Left lung (tissue), 10 donors: Measurements from ENCODE around the gene FGF14. TPM values are rescaled to one million over a fixed set of nuclear protein-coding genes. Genes with fewer than 3 reads are reported as not detected.
A peak's percentile ranks its signal among the peaks of the same experiment; 100 is the strongest.

ENCODE experiments used
- ATAC-seq: fragments of 200-7000 bp; cut with Tn5 transposase; one replicate; pipeline ENCODE4 v1.9.1; 2020; ENCODE audit warnings: moderate library complexity
- DNase-seq, 4 donors: peaks; one replicate each; pipeline ENCODE4 v3.0.0-alpha.2; 2013 to 2020
- H3K27ac ChIP-seq, 2 donors: fragments of 200-600 bp; sonication (generic) in 1 of 2; one replicate each; pipeline versions ENCODE4 v1.5.0 to v1.8.0; 2020 to 2021
- H3K27me3 ChIP-seq, 2 donors: fragments of 200-600 bp; sonication (generic) in 1 of 2; one replicate each; pipeline versions ENCODE4 v1.5.0 to v1.8.0; 2020 to 2021
- H3K36me3 ChIP-seq, 2 donors: fragments of 200-600 bp; sonication (generic) in 1 of 2; one replicate each; pipeline versions ENCODE4 v1.5.0 to v1.8.0; 2020 to 2021
- H3K4me1 ChIP-seq, 2 donors: fragments of 200-600 bp; one replicate each; pipeline ENCODE4 v1.8.0; 2021
- H3K4me3 ChIP-seq, 2 donors: fragments of 200-600 bp; sonication (generic) in 1 of 2; one replicate each; pipeline versions ENCODE4 v1.5.0 to v1.8.0; 2020 to 2021; ENCODE audit warnings: mild to moderate bottlenecking in 1 of 2
- H3K9me3 ChIP-seq, 2 donors: fragments of 200-600 bp; sonication (generic) in 1 of 2; one replicate each; pipeline versions ENCODE4 v1.5.0 to v1.8.0; 2020 to 2021
- CTCF ChIP-seq, 2 donors: fragments of 200-600 bp; sonication (generic) in 1 of 2; IDR thresholded peaks; one replicate each; pipeline versions ENCODE4 v1.5.0 to v1.8.0; 2021; ENCODE audit warnings: antibody characterized with exemption in 2 of 2
- intact Hi-C, 2 donors: fragments of 100-400 bp; cut with DNase I; formaldehyde crosslinking; loops; one replicate each; pipeline versions ENCODE4 v1.11.2 to v1.14.2; 2022
- polyA plus RNA-seq, 6 donors: library from polyadenylated mRNA; unstranded; fragments of 120-200 nt; gene quantifications; one replicate each; pipeline ENCODE4 v1.2.1, GENCODE V29; 2013; ENCODE audit not compliant: insufficient read length in 6 of 6
- total RNA-seq, 2 donors: library from RNA; stranded (reverse); fragmentation: NEBNext Ultra II Directional; extraction: Animal tissue kit (Norgen Biotek cat#: 25700); gene quantifications; one replicate each; pipeline ENCODE4 v1.2.1, GENCODE V29; 2021
- donor health status: DM: no; HTN: yes; CAD: no.
- donor health status: DM: no; HTN: no; CAD: no.

The FGF14 gene
- total and polyA plus RNA-seq, 8 donors, result 0.45 to 3.4 (median 0.78) TPM

- Histone ChIP-seq H3K36me3 (no peaks in the 10 kb centered on the region), H3K9me3 (no peaks in the 10 kb centered on the region), H3K27me3 (peaks cover 14 to 38% of the 10 kb centered on the region in 2 donors), H3K27ac (no peak overlapping the region), H3K4me1 (peaks cover 12 to 19% of the 10 kb centered on the region in 2 donors), H3K4me3 (no peak overlapping the region)
- intact Hi-C loops, result no loop called here
- no peak for TF ChIP-seq CTCF (IDR thresholded peaks at IDR 0.05)
- no peak for DNase-seq
- no peak for ATAC-seq
Measured at GRCh38 chr13:102395939-102396338, 5.9 kb downstream of the FGF14 start.

- peaks cover 6 to 30% of the 10 kb centered on the region in 2 donors for H3K27me3 ChIP-seq
- DNase-seq (no peak), ATAC-seq (no peak)
- H3K9me3 ChIP-seq, result no peaks in the 10 kb centered on the region
- H3K36me3 ChIP-seq, result no peaks in the 10 kb centered on the region
- intact Hi-C loops, result no loop called here
- no peak for TF ChIP-seq CTCF (IDR thresholded peaks at IDR 0.05)
- peak overlapping the region; percentile 70 to 85 for H3K27ac ChIP-seq
- H3K4me1 ChIP-seq, result peaks cover 7 to 16% of the 10 kb centered on the region in 2 donors
- peak overlapping the region; percentile 77 to 98 for H3K4me3 ChIP-seq
Measured at GRCh38 chr13:102395174-102395573, 6.7 kb downstream of the FGF14 start.

GRCh38 chr13:102394158-102395053, 7.4 kb downstream of the FGF14 start:
- H3K4me3 ChIP-seq, result peak overlapping the region; percentile 77 to 98
- no peaks in the 10 kb centered on the region for H3K9me3 ChIP-seq
- DNase-seq (peak; percentile 92 to 95 (median 94)), ATAC-seq (peak; percentile 97)
- no peaks in the 10 kb centered on the region for H3K36me3 ChIP-seq
- H3K27ac ChIP-seq, result peak overlapping the region; percentile 70 to 85
- no peak for TF ChIP-seq CTCF (IDR thresholded peaks at IDR 0.05)
- H3K27me3 ChIP-seq, result peaks cover 0 to 22% of the 10 kb centered on the region in 2 donors
- intact Hi-C loops, result no loop called here
- H3K4me1 ChIP-seq, result peaks cover 5 to 13% of the 10 kb centered on the region in 2 donors

- no peaks in the 10 kb centered on the region for H3K36me3 ChIP-seq
- DNase-seq (no peak), ATAC-seq (no peak)
- no peak overlapping the region for H3K27ac ChIP-seq
- peaks cover 0 to 9% of the 10 kb centered on the region in 2 donors for H3K27me3 ChIP-seq
- no peak overlapping the region for H3K4me3 ChIP-seq
- no peaks in the 10 kb centered on the region for H3K9me3 ChIP-seq
- H3K4me1 ChIP-seq, result peaks cover 5 to 13% of the 10 kb centered on the region in 2 donors
- no peak for TF ChIP-seq CTCF (IDR thresholded peaks at IDR 0.05)
- intact Hi-C loops, result no loop called here
Measured at GRCh38 chr13:102392481-102393209, 9.2 kb downstream of the FGF14 start.

- H3K27ac ChIP-seq, result no peak overlapping the region
- ATAC-seq (no peak), DNase-seq (no peak)
- no peak overlapping the region for H3K4me3 ChIP-seq
- H3K27me3 ChIP-seq, result no peaks in the 10 kb centered on the region
- no peaks in the 10 kb centered on the region for H3K9me3 ChIP-seq
- TF ChIP-seq CTCF (IDR thresholded peaks at IDR 0.05), result no peak
- intact Hi-C loops, result no loop called here
- no peaks in the 10 kb centered on the region for H3K4me1 ChIP-seq
- no peaks in the 10 kb centered on the region for H3K36me3 ChIP-seq
Measured at GRCh38 chr13:102386461-102386860, 15.4 kb downstream of the FGF14 start.
